ENCODE measurements around the gene HPD.

GRCh38 chr12:121883315-121883660 is 24.6 kb upstream of the HPD start:
- TF ChIP-seq FOXJ3 (CRISPR knock-in tag; IDR thresholded peaks at IDR 0.05; ENCODE audit: borderline replicate concordance), result no peak
- TF ChIP-seq MYBL2 (CRISPR knock-in tag; IDR thresholded peaks at IDR 0.05), result no peak
- no peak for TF ChIP-seq CTCF (IDR thresholded peaks at IDR 0.05)
- TF ChIP-seq MAX (CRISPR knock-in tag; IDR thresholded peaks at IDR 0.05), result no peak
- no peak for TF ChIP-seq ETV6 (CRISPR knock-in tag; IDR thresholded peaks at IDR 0.05)
- no peak for TF ChIP-seq USF2 (CRISPR knock-in tag; IDR thresholded peaks at IDR 0.05)
- TF ChIP-seq ATF3 (CRISPR knock-in tag; conservative IDR thresholded peaks at IDR 0.05), result no peak
- TF ChIP-seq JUN (CRISPR knock-in tag; IDR thresholded peaks at IDR 0.05), result no peak
- no peak for TF ChIP-seq IRF1 (CRISPR knock-in tag; IDR thresholded peaks at IDR 0.05)
- TF ChIP-seq NR2C2 (CRISPR knock-in tag; IDR thresholded peaks at IDR 0.05), result no peak
- TF ChIP-seq SP1 (CRISPR knock-in tag; conservative IDR thresholded peaks at IDR 0.05), result no peak
- no peak for TF ChIP-seq CREB1 (CRISPR knock-in tag; IDR thresholded peaks at IDR 0.05)
